NCI-H526 treated with DMSO at 0.1 percent for 48 hours (cell line): ENCODE results near the gene EVA1A.

Source experiments
- DNase-seq: peaks from one replicate; lab custom pipeline; 2025; lab: John Stamatoyannopoulos, UW

The EVA1A gene

GRCh38 chr2:75589391-75590105 lies 28.8 kb upstream of the EVA1A start:
- no peak for DNase-seq

DNA sequence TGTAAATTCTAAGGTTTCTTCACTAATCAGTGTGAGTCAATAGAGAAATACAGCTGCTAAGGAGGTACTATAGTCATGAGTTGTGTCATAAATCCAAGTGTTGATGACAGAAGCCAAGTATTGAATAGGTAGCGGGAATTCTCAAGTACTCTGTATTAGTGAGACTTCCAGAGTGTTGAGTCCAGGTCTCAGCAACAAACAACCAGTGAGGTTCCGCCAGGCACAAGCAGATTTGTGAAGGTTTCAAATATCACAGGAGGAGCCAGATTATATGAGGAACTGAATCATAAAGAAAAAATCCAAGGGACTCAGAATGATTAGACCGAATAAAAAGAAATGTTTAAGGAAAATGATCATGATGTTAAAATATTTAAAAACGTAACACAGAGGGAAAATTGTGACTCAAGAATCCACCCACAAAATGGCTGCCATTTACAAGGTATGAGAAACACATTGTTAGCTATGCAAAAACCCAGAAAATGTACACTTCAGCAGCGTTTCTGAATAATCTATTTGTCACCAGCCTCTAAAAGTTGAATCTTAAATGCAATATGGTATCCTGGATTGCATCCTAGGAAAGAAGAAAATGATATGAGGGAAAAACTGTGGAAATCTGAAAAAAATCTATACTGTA lies 27.3 kb upstream of the EVA1A start:
- no peak for DNase-seq

- DNase-seq, result no peak
These were observed 26.2 kb upstream of the EVA1A start for GRCh38 chr2:75586971-75587370.

- DNase-seq, result no peak
These were observed 22.1 kb upstream of the EVA1A start for GRCh38 chr2:75582840-75583239.

DNA sequence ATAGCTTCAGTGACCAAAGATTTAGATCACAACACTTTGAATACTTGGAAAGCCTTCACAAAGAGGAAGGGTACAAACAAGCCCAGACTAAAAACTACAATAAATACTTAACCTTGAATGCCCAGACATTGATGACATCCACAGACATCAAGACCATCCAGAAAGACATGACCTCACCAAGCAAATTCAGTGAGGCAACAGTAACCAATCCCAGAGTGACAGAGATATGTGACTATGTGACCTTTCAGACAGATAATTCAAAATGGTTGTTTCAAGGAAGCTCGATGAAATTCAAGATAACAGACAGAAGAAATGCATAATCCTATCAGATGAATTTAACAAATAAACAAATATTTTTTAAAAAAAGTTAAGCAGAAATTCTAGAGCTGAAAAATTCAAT lies 19.9 kb upstream of the EVA1A start:
- DNase-seq, result no peak

DNA sequence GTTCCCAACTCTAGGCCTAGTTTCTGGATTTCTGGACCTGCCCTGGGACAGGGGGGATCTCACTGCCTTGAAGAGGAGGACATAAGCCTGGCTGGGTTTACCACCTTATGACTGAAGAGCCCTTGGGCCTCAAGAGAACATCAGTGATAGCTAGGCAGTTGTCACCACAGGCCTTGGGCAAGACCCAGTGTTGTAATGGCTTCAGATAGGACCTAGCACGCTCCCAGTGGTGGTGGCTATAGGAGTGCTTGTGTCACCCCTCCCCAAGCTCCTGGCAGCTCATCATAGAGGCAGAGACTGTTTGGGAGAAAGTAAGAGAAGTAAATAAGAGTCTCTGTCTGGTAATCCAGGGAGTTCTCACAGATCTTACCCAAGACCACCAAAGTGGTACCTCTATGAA lies 19.4 kb upstream of the EVA1A start:
- DNase-seq, result no peak

DNA sequence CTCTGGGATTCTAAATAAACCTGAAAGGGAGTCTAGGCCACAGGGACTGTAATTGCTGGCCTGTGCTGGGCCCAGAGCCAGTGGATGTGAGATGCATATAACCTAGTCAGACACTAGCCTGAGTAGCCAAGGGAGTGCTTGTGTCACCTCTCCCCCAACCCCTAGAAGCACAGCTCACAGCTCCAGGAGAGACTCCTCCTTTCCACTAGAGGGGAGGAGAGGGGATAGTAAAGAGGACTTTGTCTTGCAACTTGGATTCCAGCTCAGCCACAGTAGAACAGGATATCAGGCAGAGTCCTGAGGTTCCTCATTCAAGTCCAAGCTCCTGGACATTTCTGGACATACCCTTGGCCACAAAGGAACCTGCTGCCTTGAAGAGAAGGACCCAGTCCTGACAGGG lies 18.4 kb upstream of the EVA1A start:
- no peak for DNase-seq

DNA sequence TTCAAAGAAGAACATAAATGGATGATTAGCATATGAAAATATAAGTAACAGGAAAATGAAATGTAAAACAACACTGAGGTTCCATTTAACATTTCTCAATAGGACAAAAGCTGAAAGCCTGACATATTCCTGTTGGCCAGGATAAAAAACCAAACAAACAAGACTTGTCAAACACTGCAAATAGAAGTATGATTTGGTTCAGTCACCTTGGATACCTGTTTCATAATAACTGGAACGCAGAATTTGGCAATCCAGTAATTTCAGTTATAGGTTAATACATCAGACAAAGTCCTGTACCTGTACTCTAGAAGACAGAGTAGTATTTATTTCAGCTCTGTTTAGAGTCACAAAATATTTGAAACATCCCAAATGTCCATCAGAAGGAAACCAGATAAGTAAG lies 16.5 kb upstream of the EVA1A start:
- no peak for DNase-seq

- DNase-seq, result no peak
These were observed 13.4 kb upstream of the EVA1A start for GRCh38 chr2:75574106-75574505.

- DNase-seq, result no peak
These were observed 12.6 kb upstream of the EVA1A start for GRCh38 chr2:75573145-75573878.

- no peak for DNase-seq
These were observed 11.1 kb upstream of the EVA1A start for GRCh38 chr2:75571730-75572430.

DNA sequence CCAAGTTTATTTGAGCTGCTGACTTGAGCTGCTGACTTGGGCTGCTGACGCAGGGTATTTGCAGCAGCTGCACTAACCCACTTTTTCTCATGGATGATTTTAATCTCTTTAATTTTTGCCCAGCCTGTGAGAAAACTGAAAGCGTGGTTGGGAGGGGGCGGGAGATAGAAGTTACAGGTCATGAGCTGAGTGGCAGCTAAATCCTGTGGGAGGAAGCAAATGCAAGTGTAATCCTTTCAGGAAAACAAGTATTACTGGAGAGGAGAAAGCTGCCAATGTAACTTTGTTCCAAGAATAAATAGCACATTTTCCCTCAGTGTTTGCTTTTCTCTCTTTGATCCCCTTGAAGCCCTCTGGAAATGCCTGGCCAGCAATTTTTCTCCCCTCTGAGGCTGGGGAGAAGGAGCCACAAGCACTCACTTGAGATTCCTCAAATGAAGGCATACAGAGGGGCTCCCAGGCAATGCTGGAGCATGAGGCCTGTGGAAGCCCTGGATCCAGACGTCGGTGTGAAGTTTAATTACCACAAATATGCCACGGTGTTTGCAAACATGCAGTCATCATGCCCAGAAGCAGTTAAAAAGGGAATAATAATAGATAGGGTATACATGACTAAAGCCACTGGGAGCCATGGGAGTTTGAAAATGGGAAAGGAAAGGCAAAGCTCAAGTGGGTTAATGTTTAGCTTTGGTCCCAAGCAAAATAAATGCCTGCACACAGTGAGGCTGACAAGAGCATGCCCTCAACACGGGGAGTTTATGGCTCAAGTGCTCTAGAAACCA lies 10.4 kb upstream of the EVA1A start:
- DNase-seq, result no peak

- no peak for DNase-seq
These were observed 9.5 kb upstream of the EVA1A start for GRCh38 chr2:75570024-75570947.

DNA sequence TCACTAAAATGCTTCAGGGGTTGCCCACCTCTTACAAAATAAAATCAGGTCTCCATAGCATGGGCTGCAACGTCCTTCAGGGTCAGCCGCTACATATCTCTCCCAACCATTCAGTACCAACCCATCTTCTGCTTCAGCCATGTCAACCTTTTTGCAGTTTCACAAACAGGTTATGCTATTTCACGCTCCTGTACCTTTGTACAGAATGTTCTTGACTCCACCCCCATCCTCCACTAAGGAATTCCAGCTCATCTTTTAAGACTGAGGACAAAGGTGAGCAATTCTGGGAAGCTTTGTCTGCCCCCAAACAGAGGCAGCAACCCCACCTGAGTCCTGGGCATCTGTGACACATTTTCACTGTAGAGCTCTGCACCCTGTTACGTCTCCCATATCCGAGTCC lies 8.8 kb upstream of the EVA1A start:
- DNase-seq, result no peak

DNA sequence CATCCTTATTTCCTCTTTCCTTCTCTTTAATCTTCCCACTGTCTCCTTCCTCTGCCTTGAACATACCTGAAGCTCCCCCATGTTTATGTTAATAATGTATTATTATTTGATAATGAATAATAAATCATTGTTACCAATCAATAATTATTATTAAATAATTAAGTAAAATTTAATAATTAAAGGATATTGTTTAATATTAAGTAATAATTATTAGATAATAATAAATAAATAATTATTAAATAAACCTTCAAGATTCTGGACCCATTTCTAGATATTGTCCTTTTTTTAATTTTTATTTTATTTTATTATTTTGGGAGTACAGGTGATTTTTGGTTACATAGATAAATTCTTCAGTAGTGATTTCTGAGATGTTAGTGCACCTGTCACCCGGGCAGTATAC lies 7.4 kb upstream of the EVA1A start:
- DNase-seq, result no peak

DNA sequence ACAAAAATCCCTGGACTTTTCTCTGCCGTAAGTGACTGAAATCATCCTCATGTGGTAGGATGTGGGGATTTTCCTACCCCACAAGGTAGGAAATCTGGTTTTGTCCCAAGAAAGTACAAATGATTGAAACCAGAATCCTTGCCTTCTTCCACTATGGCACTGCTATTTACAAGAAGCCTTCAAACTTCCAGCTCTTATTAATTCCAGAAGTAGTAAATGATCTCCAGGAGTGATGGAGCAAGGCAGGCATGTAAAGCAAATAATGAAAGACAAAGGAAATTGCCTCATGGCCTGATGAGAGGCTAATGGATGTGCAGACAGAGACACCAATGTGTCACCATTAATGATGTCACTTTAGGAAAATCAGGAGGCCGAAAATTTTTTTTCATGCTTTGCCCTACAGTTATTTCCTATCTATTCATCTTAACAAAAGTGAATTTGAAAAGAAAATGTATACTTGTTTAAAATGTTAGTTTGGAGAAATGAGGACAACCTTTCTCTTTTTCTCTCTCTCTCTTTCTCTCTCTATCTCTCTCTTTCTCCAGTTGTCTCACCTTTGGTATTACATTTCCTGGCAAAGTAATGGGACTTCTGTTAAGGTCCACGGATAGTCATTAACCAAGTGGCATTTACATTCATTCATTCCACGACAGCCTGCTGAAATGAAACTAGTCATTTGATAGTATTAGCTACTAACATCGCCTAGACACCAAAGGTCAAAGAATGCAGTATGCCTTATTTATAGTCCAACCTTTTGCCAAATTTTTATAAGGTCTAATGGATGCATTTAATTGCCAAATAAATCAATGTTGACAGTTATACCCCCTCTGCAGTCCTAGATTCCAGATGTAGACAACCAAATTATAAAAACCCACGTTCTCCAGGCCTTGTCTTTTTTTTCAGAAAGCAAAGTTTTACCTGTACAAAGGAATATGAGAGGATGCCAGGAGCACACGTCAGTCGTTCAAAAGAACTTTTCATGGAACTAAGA lies 5.0 kb upstream of the EVA1A start:
- peak; percentile 40 for DNase-seq

- DNase-seq, result no peak
These were observed 4.1 kb upstream of the EVA1A start for GRCh38 chr2:75564713-75565359.

DNA sequence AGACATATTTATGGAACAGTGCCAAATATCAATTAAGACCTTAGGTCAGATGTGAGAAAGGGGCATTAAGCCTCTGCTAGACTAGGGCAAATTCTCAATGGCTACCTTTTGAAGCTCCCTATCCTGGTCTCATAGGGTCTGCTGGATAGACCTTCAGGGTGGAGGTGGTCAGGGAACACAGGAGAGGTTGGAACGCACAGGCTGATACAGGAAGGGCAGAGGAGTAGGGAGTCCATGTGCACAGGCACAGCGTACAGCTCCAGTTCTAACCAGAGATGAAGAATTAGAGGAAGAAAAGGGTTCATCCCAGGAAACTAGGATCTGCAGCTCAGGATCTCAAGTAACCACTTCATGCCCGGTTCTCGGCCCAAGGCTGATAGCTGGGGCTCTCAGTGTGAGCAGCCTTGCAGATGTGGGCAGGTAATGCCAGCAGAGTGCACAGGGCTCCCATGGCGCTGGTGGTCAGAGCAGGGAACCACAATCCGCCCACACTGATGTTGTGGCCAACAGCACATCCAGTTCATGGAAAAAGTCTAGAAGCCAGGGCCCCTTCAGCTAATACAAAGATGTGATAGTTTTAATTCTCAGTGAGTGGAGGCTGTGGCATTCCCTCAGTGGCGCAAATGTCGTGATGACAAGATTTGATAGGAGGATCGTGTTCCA lies 3.4 kb upstream of the EVA1A start:
- DNase-seq, result no peak
